ENCODE measurements around the gene ERCC5. TPM values are rescaled to one million over a fixed set of nuclear protein-coding genes. Genes with fewer than 3 reads are reported as not detected.

Gene ERCC5
- total RNA-seq, 1 donor from 2014 or later: 44.1 TPM

DNA sequence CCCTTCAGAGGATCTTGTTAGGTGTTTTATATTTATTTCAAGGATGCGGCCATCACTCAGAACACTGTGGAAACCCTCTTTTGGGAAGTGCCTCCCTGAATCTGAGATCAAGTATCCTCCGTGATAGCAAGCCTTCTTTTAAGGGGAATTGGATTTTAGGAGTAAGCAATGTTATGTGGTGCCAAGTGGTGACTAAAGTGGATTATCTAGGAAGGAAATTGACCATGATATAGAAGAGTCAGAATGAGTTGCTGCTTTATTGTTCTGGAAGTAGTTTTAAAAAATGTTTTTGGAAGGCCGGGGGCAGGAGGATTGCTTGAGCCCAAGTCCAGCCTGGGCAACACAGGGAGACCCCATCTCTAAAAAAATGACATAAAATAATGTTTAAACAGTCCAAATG, 6.7 kb downstream of the ERCC5 start:
- H3K36me3 Mint-ChIP-seq: peaks cover 19% of the 10 kb centered on the region
- H3K9me3 Mint-ChIP-seq: no peaks in the 10 kb centered on the region
- no peak for TF ChIP-seq CTCF (conservative IDR thresholded peaks at IDR 0.05)
- peaks cover 3% of the 10 kb centered on the region for H3K4me1 Mint-ChIP-seq (ENCODE audit: unreplicated experiment)
- no peaks in the 10 kb centered on the region for H3K27me3 Mint-ChIP-seq
- H3K27ac Mint-ChIP-seq: no peak overlapping the region
- no peak for DNase-seq (ENCODE audit: extremely low spot score, unreplicated experiment)
- no peak overlapping the region for H3K4me3 Mint-ChIP-seq

GRCh38 chr13:102854675-102855074, 8.8 kb downstream of the ERCC5 start:
- Mint-ChIP-seq H3K4me3 (no peak overlapping the region), H3K27me3 (no peaks in the 10 kb centered on the region), H3K36me3 (peaks cover 32% of the 10 kb centered on the region), H3K27ac (no peak overlapping the region), H3K9me3 (no peaks in the 10 kb centered on the region), H3K4me1 (ENCODE audit: unreplicated experiment) (no peaks in the 10 kb centered on the region)
- no peak for TF ChIP-seq CTCF (conservative IDR thresholded peaks at IDR 0.05)
- no peak for DNase-seq (ENCODE audit: extremely low spot score, unreplicated experiment)

DNA sequence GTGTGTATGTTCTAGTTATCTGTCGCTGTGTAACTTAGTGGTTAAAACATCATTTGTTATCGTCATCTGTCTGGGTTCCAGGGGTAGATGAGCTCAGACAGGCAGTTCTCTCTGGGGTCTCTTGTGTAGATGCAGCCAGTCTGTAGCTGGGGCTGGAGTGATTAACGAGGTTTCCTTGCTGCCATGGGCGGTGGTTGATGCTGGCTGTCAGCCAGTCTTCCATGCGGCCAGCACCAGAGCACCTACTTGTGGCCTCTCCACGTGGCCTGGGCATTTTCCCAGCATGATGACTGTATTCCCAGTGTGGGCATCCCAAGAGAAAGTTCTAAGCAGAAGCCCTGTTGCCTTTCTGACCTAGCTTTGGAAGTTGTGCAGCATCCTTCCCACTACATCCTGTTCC, 10.7 kb downstream of the ERCC5 start:
- DNase-seq (ENCODE audit: extremely low spot score, unreplicated experiment): no peak
- Mint-ChIP-seq H3K27me3 (no peaks in the 10 kb centered on the region), H3K36me3 (peaks cover 37% of the 10 kb centered on the region), H3K4me1 (ENCODE audit: unreplicated experiment) (no peaks in the 10 kb centered on the region), H3K27ac (no peak overlapping the region), H3K9me3 (no peaks in the 10 kb centered on the region), H3K4me3 (no peak overlapping the region)
- TF ChIP-seq CTCF (conservative IDR thresholded peaks at IDR 0.05): no peak

- Mint-ChIP-seq H3K27ac (no peak overlapping the region), H3K27me3 (no peaks in the 10 kb centered on the region)
- TF ChIP-seq CTCF (conservative IDR thresholded peaks at IDR 0.05): no peak
Observed at GRCh38 chr13:102862624-102863210, 16.9 kb downstream of the ERCC5 start.

DNA sequence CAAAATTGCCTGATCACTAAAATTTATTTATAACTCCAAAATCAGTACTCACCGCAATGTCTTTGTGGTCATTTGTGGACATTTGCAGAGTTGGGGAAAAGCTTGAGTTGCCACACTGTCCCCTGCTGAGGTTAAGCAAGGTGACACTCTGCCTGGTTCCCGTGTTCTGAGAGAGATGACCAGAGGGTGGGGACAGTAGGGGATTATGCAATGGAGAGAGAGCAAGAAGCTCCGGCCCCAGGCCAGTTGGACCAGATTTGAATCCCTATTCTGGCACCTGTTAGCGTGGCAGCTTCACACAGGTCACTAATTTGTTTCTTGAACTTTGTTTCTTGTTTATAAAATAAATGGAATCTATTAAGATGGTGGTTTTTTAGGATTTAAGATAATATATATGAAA, 17.8 kb downstream of the ERCC5 start:
- H3K4me3 Mint-ChIP-seq: no peak overlapping the region
- no peaks in the 10 kb centered on the region for H3K9me3 Mint-ChIP-seq
- no peaks in the 10 kb centered on the region for H3K27me3 Mint-ChIP-seq
- H3K36me3 Mint-ChIP-seq: peaks cover 66% of the 10 kb centered on the region
- H3K4me1 Mint-ChIP-seq (ENCODE audit: unreplicated experiment): no peaks in the 10 kb centered on the region
- no peak for DNase-seq (ENCODE audit: extremely low spot score, unreplicated experiment)
- no peak overlapping the region for H3K27ac Mint-ChIP-seq
- TF ChIP-seq CTCF (conservative IDR thresholded peaks at IDR 0.05): no peak

More at GRCh38 chr13:102862624-102863210, 16.9 kb downstream of the ERCC5 start:
- no peaks in the 10 kb centered on the region for H3K4me1 Mint-ChIP-seq (ENCODE audit: unreplicated experiment)
- DNase-seq (ENCODE audit: extremely low spot score, unreplicated experiment): no peak
- H3K4me3 Mint-ChIP-seq: no peak overlapping the region
- no peaks in the 10 kb centered on the region for H3K9me3 Mint-ChIP-seq
- H3K36me3 Mint-ChIP-seq: peaks cover 64% of the 10 kb centered on the region

Data from type B pancreatic cell (in vitro differentiated cells).